RWPE1 (cell line): ENCODE data around the gene LMF2.

Experiments used
- CTCF ChIA-PET: fragments of 350-600 bp; sonication (Branson Sonifier 250); formaldehyde crosslinking; extraction: SDS; loops from one replicate; lab custom pipeline; 2021; lab: Yijun Ruan, JAX
- POLR2A ChIA-PET: fragments of 400-600 bp; formaldehyde crosslinking; extraction: SDS; loops from one replicate; lab custom pipeline; 2020; ENCODE audit warnings: antibody characterized with exemption; ENCODE audit not compliant: low non-redundant PET; lab: Yijun Ruan, JAX
- DNase-seq: peaks from one replicate; pipeline ENCODE4 v3.0.0; 2012; ENCODE audit warnings: low spot score
- H3K27ac ChIP-seq: fragments of 450-650 bp; 2 replicates; pipeline ENCODE4 v1.5.1; 2017
- CTCF ChIP-seq: fragments of 450-650 bp; conservative IDR thresholded peaks from 2 replicates; pipeline ENCODE4 v1.5.1; 2017; ENCODE audit warnings: low read depth, mild to moderate bottlenecking

Gene LMF2

GRCh38 chr22:50488006-50488677, 19.4 kb downstream of the LMF2 start:
- CTCF ChIA-PET = no interaction called here
- TF ChIP-seq CTCF = no peak

DNA sequence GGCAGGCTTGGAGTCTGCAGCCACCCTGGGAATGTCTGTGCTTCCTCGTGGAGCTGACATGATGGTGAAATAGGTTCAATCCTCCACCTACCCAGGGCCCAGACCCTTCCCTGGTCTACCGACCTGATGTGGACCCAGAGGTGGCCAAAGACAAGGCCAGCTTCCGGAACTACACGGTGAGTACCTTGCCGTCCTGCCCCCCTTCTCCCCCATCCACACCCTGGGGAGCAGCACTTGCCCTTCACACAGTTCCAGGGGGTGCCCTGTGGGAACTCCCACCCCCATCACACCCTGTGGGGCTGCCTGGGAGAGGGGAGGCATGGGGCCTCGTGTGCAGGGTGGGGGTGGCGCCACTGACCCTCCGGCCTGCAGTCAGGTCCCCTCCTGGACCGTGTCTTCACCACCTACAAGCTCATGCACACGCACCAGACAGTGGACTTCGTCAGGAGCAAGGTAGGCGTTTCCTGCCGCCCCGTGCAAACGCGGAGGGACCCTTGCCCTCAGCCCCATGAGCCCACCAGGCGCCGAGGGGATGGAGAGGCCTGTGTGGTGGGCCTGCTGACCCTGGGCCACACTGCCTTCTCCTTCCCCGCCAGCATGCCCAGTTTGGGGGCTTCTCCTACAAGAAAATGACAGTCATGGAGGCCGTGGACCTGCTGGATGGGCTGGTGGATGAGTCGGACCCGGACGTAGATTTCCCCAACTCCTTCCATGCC, 20.1 kb downstream of the LMF2 start:
- POLR2A ChIA-PET = no interaction called here
- H3K27ac ChIP-seq = no peak overlapping the region
- CTCF ChIA-PET = interaction anchor here (0.6 kb wide), 2 partner anchors 11 to 410 kb away, joined by 5 to 6 read pairs; no protein-coding TSS in a partner anchor
- TF ChIP-seq CTCF = no peak
- DNase-seq = no peak

More at GRCh38 chr22:50488006-50488677, 19.4 kb downstream of the LMF2 start:
- POLR2A ChIA-PET = no interaction called here
- DNase-seq = no peak
- no peak overlapping the region for H3K27ac ChIP-seq

DNA sequence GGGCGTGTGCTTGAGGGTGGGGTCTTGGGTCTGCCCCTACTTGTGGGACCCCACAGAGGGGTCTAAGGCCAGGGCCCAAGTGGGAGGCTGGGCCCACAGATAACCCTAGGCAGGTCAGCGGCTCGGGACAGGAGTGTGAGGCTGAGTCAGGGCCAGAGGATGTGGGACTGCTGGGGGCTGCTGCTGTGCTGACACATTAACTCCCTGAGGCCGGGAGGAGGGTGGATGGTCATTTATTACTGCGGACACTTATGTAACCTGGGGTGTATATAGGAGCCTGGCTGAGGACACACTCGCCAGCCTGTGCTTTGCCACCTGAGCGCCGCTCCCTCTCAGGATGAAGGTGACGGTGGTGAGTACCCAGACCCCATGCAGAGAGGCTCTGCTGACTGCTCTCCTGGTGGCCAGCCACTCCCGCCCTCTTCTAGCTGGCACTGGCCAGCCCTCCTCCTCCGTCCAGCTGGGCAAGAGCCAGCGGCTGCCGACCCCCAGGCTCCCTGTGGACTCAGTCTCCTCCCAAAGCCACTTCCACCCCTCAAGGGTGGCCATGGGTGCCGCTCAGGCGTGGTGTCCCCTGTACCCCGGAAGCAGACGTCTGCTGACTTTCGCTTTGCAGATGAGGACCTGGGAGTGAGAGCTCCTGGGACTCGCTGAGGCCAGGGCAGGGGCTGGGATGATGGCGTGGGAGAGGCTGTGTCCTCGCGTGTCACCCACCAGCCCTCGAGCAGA, 20.8 kb downstream of the LMF2 start, which contains the start of gene MIOX:
Gene MIOX, plus strand, starts transcription at position 299 of the 729 bp plus-strand sequence. Its CDS starts 39 bp downstream, at position 338.
- ChIA-PET POLR2A (no interaction called here), CTCF (interaction anchor here (0.5 to 0.6 kb wide), 3 partner anchors 10 to 409 kb away, joined by 3 to 6 read pairs (median 5); no protein-coding TSS in a partner anchor)
- TF ChIP-seq CTCF = no peak
- DNase-seq = no peak
- H3K27ac ChIP-seq = no peak within 1 kb of the TSS

- ChIA-PET POLR2A (interaction anchor here (0.5 kb wide), 1 partner anchor 22 kb away, joined by 6 read pairs; no protein-coding TSS in a partner anchor), CTCF (interaction anchor here (0.6 kb wide), 1 partner anchor 47 kb away, joined by 3 read pairs; no protein-coding TSS in a partner anchor)
- no peak overlapping the region for H3K27ac ChIP-seq
- DNase-seq = no peak
- no peak for TF ChIP-seq CTCF
Measured at GRCh38 chr22:50485221-50486131, 22.0 kb downstream of the LMF2 start.

GRCh38 chr22:50483977-50484853, 23.3 kb downstream of the LMF2 start:
- DNase-seq = no peak
- ChIA-PET CTCF (interaction anchor here (0.5 to 1.0 kb wide), 2 partner anchors 14 to 85 kb away, joined by 3 to 4 read pairs; no protein-coding TSS in a partner anchor), POLR2A (no interaction called here)
- H3K27ac ChIP-seq = peak overlapping the region; percentile 13; the same call in 1 of the 2 replicates
- TF ChIP-seq CTCF = no peak
